ENCODE measurements around the gene TAP1.

The TAP1 gene

GRCh38 chr6:32836873-32837272 lies 16.6 kb downstream of the TAP1 start:
- no peak for TF ChIP-seq CTCF (IDR thresholded peaks at IDR 0.05; ENCODE audit: low read length)
- Histone ChIP-seq H3K4me1 (ENCODE audit: insufficient read depth, low read length, severe bottlenecking) (peaks cover 30% of the 10 kb centered on the region), H3K36me3 (ENCODE audit: insufficient read depth, low read length) (peaks cover 75% of the 10 kb centered on the region)

GRCh38 chr6:32835167-32835893 lies 18.2 kb downstream of the TAP1 start:
- Histone ChIP-seq H3K27ac (ENCODE audit: low read depth, low read length, poor library complexity, severe bottlenecking) (no peak overlapping the region), H4K20me1 (ENCODE audit: insufficient read depth, low read length) (no peaks in the 10 kb centered on the region), H3K9ac (ENCODE audit: low read length) (no peak overlapping the region), H3K4me1 (ENCODE audit: insufficient read depth, low read length, severe bottlenecking) (peaks cover 21% of the 10 kb centered on the region), H3K4me3 (ENCODE audit: low read depth, low read length, poor library complexity, severe bottlenecking) (no peak overlapping the region), H3K4me2 (ENCODE audit: low read length) (no peak overlapping the region), H3K79me2 (ENCODE audit: insufficient read depth, low read length) (peaks cover 13% of the 10 kb centered on the region), H3F3A (ENCODE audit: insufficient read depth, low read length) (no peaks in the 10 kb centered on the region), H3K36me3 (ENCODE audit: insufficient read depth, low read length) (peaks cover 75% of the 10 kb centered on the region), H2AFZ (ENCODE audit: low read length) (no peak overlapping the region), H3K27me3 (ENCODE audit: insufficient read depth, low read length) (no peaks in the 10 kb centered on the region), H3K9me2 (ENCODE audit: low read depth, low read length) (no peaks in the 10 kb centered on the region), H3K9me3 (ENCODE audit: low read length) (no peaks in the 10 kb centered on the region)
- no peak for TF ChIP-seq EZH2 (IDR thresholded peaks at IDR 0.05; ENCODE audit: borderline replicate concordance, low read length)
- no peak for TF ChIP-seq CTCF (IDR thresholded peaks at IDR 0.05; ENCODE audit: low read length)

More at GRCh38 chr6:32836873-32837272, 16.6 kb downstream of the TAP1 start:
- Histone ChIP-seq H3K27ac (ENCODE audit: low read depth, low read length, poor library complexity, severe bottlenecking) (no peak overlapping the region), H3K27me3 (ENCODE audit: insufficient read depth, low read length) (no peaks in the 10 kb centered on the region), H3K4me2 (ENCODE audit: low read length) (peak overlapping the region; percentile 95), H3K9ac (ENCODE audit: low read length) (peak overlapping the region; percentile 92; the same call in 1 of the 2 replicates), H3K9me2 (ENCODE audit: low read depth, low read length) (no peaks in the 10 kb centered on the region), H3F3A (ENCODE audit: insufficient read depth, low read length) (no peaks in the 10 kb centered on the region), H3K4me3 (ENCODE audit: low read depth, low read length, poor library complexity, severe bottlenecking) (peak overlapping the region; percentile 89), H3K9me3 (ENCODE audit: low read length) (no peaks in the 10 kb centered on the region), H2AFZ (ENCODE audit: low read length) (no peak overlapping the region), H3K79me2 (ENCODE audit: insufficient read depth, low read length) (peaks cover 13% of the 10 kb centered on the region), H4K20me1 (ENCODE audit: insufficient read depth, low read length) (no peaks in the 10 kb centered on the region)

GRCh38 chr6:32833664-32834063 lies 19.8 kb downstream of the TAP1 start:
- H3K9me3 ChIP-seq (ENCODE audit: low read length) = no peaks in the 10 kb centered on the region
- no peak overlapping the region for H3K4me2 ChIP-seq (ENCODE audit: low read length)
- TF ChIP-seq EZH2 (IDR thresholded peaks at IDR 0.05; ENCODE audit: borderline replicate concordance, low read length) (no peak), CTCF (IDR thresholded peaks at IDR 0.05; ENCODE audit: low read length) (no peak)
- no peaks in the 10 kb centered on the region for H3K9me2 ChIP-seq (ENCODE audit: low read depth, low read length)
- no peak overlapping the region for H3K27ac ChIP-seq (ENCODE audit: low read depth, low read length, poor library complexity, severe bottlenecking)
- no peak overlapping the region for H3K9ac ChIP-seq (ENCODE audit: low read length)
- H3K4me3 ChIP-seq (ENCODE audit: low read depth, low read length, poor library complexity, severe bottlenecking) = no peak overlapping the region
- H3K27me3 ChIP-seq (ENCODE audit: insufficient read depth, low read length) = no peaks in the 10 kb centered on the region
- H3K4me1 ChIP-seq (ENCODE audit: insufficient read depth, low read length, severe bottlenecking) = peaks cover 19% of the 10 kb centered on the region
- no peaks in the 10 kb centered on the region for H4K20me1 ChIP-seq (ENCODE audit: insufficient read depth, low read length)
- peaks cover 86% of the 10 kb centered on the region for H3K36me3 ChIP-seq (ENCODE audit: insufficient read depth, low read length)
- H3K79me2 ChIP-seq (ENCODE audit: insufficient read depth, low read length) = peaks cover 13% of the 10 kb centered on the region
- H2AFZ ChIP-seq (ENCODE audit: low read length) = no peak overlapping the region
- no peaks in the 10 kb centered on the region for H3F3A ChIP-seq (ENCODE audit: insufficient read depth, low read length)

All from OCI-LY1 (cell line).